H1 (cell line): ENCODE measurements around the gene TNNI2. TPM values are rescaled to one million over a fixed set of nuclear protein-coding genes. Genes with fewer than 3 reads are reported as not detected.

Source experiments
- KDM1A ChIP-seq: fragments of 200-600, 300-600 bp; sonication (generic); IDR thresholded peaks from 2 replicates; pipeline ENCODE4 v1.7.1; 2016; ENCODE audit warnings: mild to moderate bottlenecking, low read length, borderline replicate concordance
- KDM5A ChIP-seq: fragments of 200-600 bp; IDR thresholded peaks from 2 replicates; pipeline ENCODE4 v1.7.1; 2012; ENCODE audit warnings: mild to moderate bottlenecking, low read length, inconsistent platforms, mixed read lengths
- polyA plus RNA-seq, 7 experiments: library from polyadenylated mRNA; depleted of rRNA in 3 of 7; stranded (reverse) in 5 of 7; unstranded in 2 of 7; fragments of >200 nt in 5 of 7; fragments of 200-250 nt in 2 of 7; gene quantifications; 1 replicate in 5 of 7; 2 replicates in 1 of 7; 4 replicates in 1 of 7; pipeline versions ENCODE4 v1.2.1 to v1.2.3, GENCODE V29; 2011 to 2013; ENCODE audit warnings: missing spikeins in 2 of 7, mixed read lengths in 2 of 7
- total RNA-seq: library from RNA; stranded (reverse); fragmentation: NEBNext Ultra II Directional; extraction: Animal tissue kit (Norgen Biotek cat#: 25700); gene quantifications from 2 replicates; pipeline ENCODE4 v1.2.1, GENCODE V29; 2021

Gene TNNI2
- total and polyA plus RNA-seq, 2 of the 8 experiments (the other 6 are each of a cell fraction or from before 2014, with no cell fraction given): not detected

DNA sequence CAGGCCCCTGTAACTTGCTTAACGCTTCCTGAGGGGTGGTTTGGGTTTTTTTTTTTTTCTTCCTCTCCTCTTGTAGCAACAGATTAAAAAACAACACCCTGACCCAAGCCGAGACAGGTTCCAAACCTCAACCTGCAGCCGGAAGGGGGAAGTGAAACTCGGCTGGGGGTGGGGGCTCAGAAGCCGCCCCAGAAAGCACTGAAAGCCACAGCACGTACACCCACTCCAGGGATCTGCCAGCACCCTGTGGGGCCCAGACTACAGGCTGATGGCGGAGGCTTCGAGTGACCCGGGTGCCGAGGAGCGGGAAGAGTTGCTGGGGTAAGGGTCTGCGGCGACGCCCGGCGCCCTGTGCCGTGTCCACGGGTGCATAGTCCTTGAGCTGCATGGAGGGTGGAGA is 14.1 kb downstream of the TNNI2 start, which contains the start of gene LSP1 (continued):
- TF ChIP-seq KDM5A (no peak), KDM1A (no peak)
- TF ChIP-seq, all 59 proteins: peak for 0
